GM12864 (cell line): ENCODE measurements around the gene ZNF785.

Experiments
- DNase-seq: peaks from one replicate; pipeline ENCODE4 v3.0.0-alpha.2; 2011; ENCODE audit warnings: low read depth
- H3K4me3 ChIP-seq: 2 replicates; pipeline ENCODE4 v1.5.1; 2011; ENCODE audit warnings: mild to moderate bottlenecking, low read depth, low read length, control low read depth
- CTCF ChIP-seq: IDR thresholded peaks from 2 replicates; pipeline ENCODE4 v1.5.1; 2011; ENCODE audit warnings: low read depth, mild to moderate bottlenecking, moderate library complexity, low read length, control low read depth, inconsistent platforms; ENCODE audit errors: missing control alignments

Gene ZNF785

GRCh38 chr16:30585022-30585399, 486 bp downstream of the ZNF785 start:
- TF ChIP-seq CTCF, result no peak
- peak overlapping the region; percentile 62 for H3K4me3 ChIP-seq
- no peak for DNase-seq

GRCh38 chr16:30582611-30583340, 2.7 kb downstream of the ZNF785 start:
- TF ChIP-seq CTCF, result no peak
- H3K4me3 ChIP-seq, result no peak overlapping the region
- DNase-seq, result no peak

GRCh38 chr16:30581457-30581856, 4.0 kb downstream of the ZNF785 start:
- no peak overlapping the region for H3K4me3 ChIP-seq
- no peak for DNase-seq
- TF ChIP-seq CTCF, result no peak

GRCh38 chr16:30574678-30575077, 10.8 kb downstream of the ZNF785 start:
- DNase-seq, result no peak
- H3K4me3 ChIP-seq, result no peak overlapping the region
- TF ChIP-seq CTCF, result no peak

- TF ChIP-seq CTCF, result no peak
- H3K4me3 ChIP-seq, result peak within 1 kb of the TSS; percentile 58
- peak; percentile 95 for DNase-seq
Measured at GRCh38 chr16:30571445-30572322, 13.8 kb downstream of the ZNF785 start, which contains the start of gene ZNF688. Gene ZNF688 (minus strand): TSS chr16:30571714. CDS start chr16:30571629, 85 bp downstream.

- DNase-seq, result no peak
- TF ChIP-seq CTCF, result no peak
- H3K4me3 ChIP-seq, result peak overlapping the region; percentile 58
Measured at GRCh38 chr16:30570636-30571444, 14.7 kb downstream of the ZNF785 start.
